Measurements from ENCODE around the gene ZNF268.

The ZNF268 gene

GRCh38 chr12:133181238-133181959 lies at the start of gene ZNF268:
TSS of gene ZNF268 (plus strand) at chr12:133181495. CDS start at chr12:133181998, 503 bp downstream.
- peak; percentile 93 for DNase-seq (ENCODE audit: low spot score)

DNA sequence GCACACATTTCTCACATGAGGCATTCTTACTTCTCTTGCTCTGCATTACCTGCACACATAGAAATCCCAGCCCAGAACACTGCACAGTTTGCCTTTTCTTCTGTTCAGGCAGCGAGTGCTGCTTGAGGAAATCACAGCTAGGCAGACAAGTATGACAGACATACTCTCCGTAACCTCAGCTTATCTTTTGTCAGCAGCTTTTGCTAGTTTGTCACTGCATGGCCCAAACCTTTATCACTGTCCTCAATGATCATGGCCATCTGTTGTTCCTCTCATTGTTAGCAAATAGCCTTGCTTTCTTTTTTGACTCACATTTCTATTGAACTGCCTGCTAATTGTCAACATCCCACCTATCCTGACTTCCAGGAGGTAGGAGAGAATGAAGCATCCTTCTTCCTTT lies 45.5 kb upstream of the ZNF268 start:
- DNase-seq (ENCODE audit: low spot score) = no peak

DNA sequence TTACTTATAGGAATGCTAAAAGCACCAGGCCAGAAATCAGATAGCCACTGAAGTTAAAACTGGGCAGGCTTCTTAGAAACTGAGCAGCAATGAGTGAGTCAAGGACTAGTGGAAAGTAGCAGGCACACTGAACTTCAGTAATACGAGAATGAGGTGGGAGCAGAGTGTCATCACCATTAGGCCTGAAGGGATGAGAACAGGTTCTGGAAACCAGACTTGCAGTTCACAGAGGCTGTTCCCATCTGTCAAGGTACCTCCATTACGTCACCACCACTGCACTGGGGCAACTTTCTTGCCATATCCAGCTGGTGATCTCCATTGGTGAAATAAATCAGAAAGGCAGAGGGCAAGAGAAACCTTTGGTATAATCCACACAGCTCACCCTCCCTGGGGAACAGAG lies 35.3 kb upstream of the ZNF268 start:
- DNase-seq (ENCODE audit: low spot score) = no peak

DNA sequence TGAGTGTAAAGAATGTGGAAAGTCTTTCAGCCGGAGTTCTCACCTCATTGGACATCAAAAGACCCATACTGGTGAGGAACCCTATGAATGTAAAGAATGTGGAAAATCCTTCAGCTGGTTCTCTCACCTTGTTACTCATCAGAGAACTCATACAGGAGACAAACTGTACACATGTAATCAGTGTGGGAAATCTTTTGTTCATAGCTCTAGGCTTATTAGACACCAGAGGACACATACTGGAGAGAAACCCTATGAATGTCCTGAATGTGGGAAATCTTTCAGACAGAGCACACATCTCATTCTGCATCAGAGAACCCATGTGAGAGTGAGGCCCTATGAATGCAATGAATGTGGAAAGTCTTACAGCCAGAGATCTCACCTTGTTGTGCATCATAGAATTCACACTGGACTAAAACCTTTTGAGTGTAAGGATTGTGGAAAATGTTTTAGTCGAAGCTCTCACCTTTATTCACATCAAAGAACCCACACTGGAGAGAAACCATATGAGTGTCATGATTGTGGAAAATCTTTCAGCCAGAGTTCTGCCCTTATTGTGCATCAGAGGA lies 25.1 kb upstream of the ZNF268 start:
- no peak for DNase-seq (ENCODE audit: low spot score)

DNA sequence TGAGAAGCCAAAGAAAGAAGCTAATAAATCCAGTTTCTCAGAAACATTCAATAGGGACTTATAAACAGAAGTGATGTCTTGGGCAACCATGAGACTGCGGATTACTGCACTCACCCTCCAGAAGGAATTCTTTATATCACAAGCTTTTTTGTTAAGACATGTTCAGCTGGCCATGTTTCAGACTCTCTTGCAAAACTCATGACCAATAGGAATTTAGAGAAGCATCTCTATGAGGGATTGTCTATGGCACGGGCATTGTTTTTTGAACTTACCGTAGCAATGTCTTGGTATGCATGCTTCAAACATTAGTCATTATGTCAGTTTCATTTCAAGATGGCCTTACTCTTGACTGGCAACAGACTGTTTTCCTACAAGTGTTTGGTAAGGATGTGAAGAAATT lies 15.5 kb upstream of the ZNF268 start:
- DNase-seq (ENCODE audit: low spot score) = no peak

DNA sequence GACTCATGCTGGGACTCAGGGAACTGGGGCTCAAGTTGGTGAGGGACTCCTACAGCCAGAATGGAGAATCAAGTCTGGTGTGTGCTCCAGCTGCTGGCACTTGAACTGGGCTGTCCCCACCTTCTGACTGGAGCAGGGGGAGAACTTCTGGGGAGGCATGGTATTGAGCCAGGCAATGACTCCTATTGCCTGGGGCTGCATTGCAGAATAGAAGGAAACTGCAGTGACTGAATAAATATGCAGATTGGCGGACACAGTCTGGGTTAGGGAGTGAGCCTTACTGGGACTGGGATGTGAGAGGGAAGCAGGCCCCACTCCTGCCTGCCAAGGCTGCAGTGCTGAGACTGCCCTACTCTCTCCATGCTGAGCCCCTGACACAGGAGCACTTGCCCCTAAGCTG lies 8.8 kb upstream of the ZNF268 start:
- no peak for DNase-seq (ENCODE audit: low spot score)

- no peak for DNase-seq (ENCODE audit: low spot score)
These were observed 6.4 kb upstream of the ZNF268 start for GRCh38 chr12:133174901-133175300.

DNA sequence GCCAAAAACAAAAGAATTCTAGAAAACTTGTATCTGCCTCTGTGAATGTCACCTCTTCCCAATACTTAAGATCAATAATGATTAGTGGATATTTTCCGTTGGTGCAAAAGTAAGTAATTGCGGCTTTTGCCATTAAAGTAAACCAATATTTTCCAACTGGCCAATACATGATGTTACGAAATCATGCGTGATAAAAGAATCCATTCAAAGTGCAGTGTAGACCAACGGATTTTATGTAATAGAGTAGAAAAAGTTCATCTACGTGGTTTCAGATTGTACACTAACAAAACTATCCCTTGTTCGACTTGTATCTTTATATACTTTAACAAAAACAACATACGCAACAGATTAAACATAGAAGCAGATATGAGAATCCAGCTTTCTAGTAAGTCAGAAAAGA lies 626 bp upstream of the ZNF268 start:
- no peak for DNase-seq (ENCODE audit: low spot score)

DNA sequence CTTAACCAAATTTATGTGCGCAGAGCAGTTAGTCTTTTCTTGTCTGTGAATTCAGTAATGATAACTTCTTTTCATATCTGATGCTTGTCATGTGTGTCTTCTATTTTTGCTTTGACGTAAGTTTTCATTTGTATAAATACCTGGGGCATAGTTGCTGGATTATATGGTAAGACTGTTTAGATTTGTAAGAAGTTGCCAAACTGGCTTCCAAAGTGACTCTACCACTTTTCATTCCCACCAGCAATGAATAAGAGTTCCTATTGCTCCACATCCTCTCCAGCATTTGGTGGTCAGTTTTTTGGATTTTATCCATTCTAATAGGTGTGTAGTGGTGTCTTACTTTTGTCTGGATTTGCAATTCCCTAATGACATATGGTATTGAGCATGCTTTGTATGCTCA lies 8.9 kb downstream of the ZNF268 start:
- no peak for DNase-seq (ENCODE audit: low spot score)

DNA sequence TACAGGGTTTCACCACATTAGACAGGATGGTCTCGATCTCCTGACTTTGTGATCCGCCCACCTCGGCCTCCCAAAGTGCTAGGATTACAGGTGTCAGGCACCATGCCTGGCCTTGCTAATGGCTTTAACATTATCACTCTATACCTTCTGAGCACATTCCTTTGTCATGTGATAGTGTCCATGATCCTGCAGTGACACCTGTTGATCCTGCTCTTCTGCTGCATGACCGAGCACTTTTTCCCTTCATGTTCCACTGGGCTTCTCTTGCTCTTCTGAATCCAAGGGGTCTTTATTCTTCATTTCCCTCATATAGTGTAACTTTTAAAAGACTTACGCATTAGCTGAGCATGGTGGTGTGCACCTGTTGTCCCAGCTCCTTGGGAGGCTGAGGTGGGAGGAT lies 11.6 kb downstream of the ZNF268 start:
- no peak for DNase-seq (ENCODE audit: low spot score)

DNA sequence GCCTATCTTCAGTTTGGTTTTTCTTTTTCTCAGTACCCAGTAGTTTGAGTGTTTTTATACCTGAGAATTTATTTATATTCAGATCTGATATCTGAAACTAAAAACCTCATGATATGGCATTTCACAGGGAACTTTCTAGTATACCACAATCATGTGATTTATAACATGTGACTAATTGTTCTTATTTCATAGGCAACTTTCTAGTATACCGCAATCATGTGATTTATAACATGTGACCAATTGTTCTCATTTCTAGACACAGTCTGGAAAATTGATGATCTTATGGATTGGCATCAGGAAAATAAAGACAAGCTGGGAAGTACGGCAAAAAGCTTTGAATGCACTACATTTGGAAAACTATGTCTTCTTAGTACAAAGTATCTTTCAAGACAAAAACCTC lies 20.6 kb downstream of the ZNF268 start:
- no peak for DNase-seq (ENCODE audit: low spot score)

- no peak for DNase-seq (ENCODE audit: low spot score)
These were observed 21.4 kb downstream of the ZNF268 start for GRCh38 chr12:133202493-133203343.

- DNase-seq (ENCODE audit: low spot score) = no peak
These were observed 22.3 kb downstream of the ZNF268 start for GRCh38 chr12:133203344-133204263.

- DNase-seq (ENCODE audit: low spot score) = no peak
These were observed 22.9 kb downstream of the ZNF268 start for GRCh38 chr12:133204264-133204603.

DNA sequence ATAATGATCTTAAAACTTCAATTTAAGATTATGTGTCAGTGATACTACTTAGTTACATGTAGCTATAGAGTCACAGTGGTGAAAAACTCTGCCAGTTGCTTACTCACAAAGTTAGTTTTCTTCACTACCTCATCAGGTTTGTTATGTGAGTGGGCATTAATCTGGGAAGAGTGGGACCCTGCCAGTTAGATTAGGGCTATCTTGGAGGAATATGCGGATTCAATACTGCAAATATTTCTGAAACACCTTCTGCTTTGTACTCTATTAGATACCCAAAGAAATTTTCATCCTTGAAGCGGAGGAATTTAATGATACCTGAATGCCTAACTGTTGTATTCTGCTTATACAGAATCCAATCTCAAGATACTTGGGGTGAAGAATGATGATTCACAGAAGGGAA lies 25.1 kb downstream of the ZNF268 start:
- no peak for DNase-seq (ENCODE audit: low spot score)

- no peak for DNase-seq (ENCODE audit: low spot score)
These were observed 34.4 kb downstream of the ZNF268 start for GRCh38 chr12:133215724-133216123.

DNA sequence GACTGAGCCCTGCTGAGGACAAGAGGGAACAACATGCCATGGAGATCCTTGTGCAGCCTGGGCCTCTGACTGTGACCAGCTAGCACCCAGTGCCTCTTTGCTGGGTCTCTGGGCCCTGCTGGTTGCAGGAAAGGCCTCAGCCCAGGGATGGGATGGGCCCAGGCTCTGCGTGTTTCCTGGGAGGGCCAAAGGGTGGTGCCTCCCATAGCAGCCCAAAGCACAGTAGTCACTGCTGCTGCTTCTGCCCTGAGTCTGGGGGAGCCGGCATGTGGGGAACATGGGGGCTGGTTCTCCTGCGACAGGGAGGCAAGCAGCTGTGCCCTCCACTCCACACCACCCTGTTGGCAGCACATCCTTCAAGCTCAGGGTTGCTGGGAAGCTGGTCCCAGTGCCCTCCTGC lies 35.9 kb downstream of the ZNF268 start:
- no peak for DNase-seq (ENCODE audit: low spot score)

DNA sequence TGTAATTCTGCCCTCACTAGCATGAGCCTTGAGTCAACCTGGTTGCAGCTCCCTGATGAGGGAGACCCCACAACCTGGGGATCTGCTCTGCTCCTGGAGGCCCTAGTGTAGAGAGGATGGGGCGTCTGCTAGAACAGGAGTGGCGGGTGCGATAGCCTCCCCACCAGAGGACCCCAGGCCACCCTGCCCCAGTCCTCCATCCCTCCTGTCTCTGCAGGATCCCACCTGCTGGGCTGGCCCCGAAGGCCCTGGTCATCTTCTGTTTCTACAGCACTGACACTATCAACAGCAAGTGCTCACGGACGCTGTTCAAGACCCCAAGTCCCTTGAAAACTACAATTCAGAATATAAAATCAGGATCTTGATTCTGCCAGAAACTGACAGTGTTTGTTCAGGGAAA lies 39.2 kb downstream of the ZNF268 start:
- no peak for DNase-seq (ENCODE audit: low spot score)

- DNase-seq (ENCODE audit: low spot score) = no peak
These were observed 39.9 kb downstream of the ZNF268 start for GRCh38 chr12:133221241-133221640.

DNA sequence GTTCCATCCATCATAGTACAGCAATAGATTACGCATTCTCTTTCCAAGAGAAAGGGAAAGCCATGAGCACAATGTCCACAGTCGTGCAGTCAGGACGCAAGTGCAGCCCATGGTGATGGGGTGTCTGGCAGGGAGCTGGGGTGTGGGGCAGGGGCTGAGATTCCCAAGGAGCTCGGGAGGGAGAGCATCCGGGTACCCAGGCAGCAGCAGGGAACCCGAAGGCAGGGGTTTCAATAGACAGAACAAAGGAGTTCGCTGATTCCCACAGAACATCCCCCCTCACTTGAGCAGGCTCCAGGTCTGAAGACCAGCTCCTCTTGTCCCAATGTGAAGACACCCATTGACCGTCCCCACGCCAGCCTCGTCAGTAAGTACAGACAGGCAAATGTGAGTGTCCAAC lies 40.9 kb downstream of the ZNF268 start:
- DNase-seq (ENCODE audit: low spot score) = no peak

DNA sequence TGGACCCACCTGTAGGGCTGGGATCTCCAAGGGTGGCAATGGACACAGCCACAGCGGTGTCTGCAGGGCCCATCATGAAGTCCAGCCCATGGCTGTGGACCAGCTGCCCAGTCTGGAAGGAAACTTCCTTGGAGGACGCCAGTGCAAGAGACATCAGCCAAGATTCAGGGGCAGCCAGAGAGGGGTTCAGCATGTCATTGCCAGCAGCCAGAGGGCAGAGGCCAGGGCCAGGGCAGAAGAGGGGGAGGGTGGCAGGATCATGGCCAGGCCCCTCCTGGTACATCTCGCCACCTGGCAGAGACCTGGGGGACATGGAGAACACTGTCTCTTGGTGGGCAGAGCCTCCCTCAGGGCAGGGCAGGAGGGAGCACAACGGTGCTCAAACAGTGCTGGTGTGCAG lies 44.2 kb downstream of the ZNF268 start:
- no peak for DNase-seq (ENCODE audit: low spot score)

GRCh38 chr12:133226690-133227089 lies 45.4 kb downstream of the ZNF268 start:
- DNase-seq (ENCODE audit: low spot score) = no peak

Measured in CD4-positive, alpha-beta T cell treated with Interleukin-2 at 100 ng/mL for 4 hours (primary cell).